Left ventricle myocardium inferior (tissue), 1 donor: ENCODE data around the gene ARHGEF5. TPM values are rescaled to one million over a fixed set of nuclear protein-coding genes. Genes with fewer than 3 reads are reported as not detected.
"Not testable (repeated sequence)": the region's sequence is repeated elsewhere in the genome, so short reads cannot be mapped to it uniquely, and the experiment has no call there.

ENCODE experiments used
- DNase-seq: peaks from one replicate; pipeline ENCODE4 v3.0.0-alpha.2; 2020
- H3K27ac ChIP-seq: fragments of 200-600 bp; replicated peaks from 2 replicates; pipeline ENCODE4 v1.8.0; 2021
- H3K27me3 ChIP-seq: fragments of 200-600 bp; 2 replicates; pipeline ENCODE4 v1.8.0; 2021; ENCODE audit warnings: low read depth
- H3K36me3 ChIP-seq: fragments of 200-600 bp; 2 replicates; pipeline ENCODE4 v1.8.0; 2021
- H3K4me1 ChIP-seq: fragments of 200-600 bp; 2 replicates; pipeline ENCODE4 v1.8.0; 2021
- H3K4me3 ChIP-seq: fragments of 200-600 bp; 2 replicates; pipeline ENCODE4 v1.8.0; 2021; ENCODE audit warnings: mild to moderate bottlenecking, moderate library complexity
- H3K9me3 ChIP-seq: fragments of 200-600 bp; replicated peaks from 2 replicates; pipeline ENCODE4 v1.8.0; 2021
- CTCF ChIP-seq: fragments of 200-600 bp; IDR thresholded peaks from 2 replicates; pipeline ENCODE4 v1.8.0; 2021; ENCODE audit warnings: antibody characterized with exemption, mild to moderate bottlenecking, borderline replicate concordance
- intact Hi-C: fragments of 100-400 bp; cut with micrococcal nuclease; formaldehyde crosslinking; loops from one replicate; pipeline ENCODE4 v1.11.0; 2022
- total RNA-seq: library from RNA; stranded (reverse); fragmentation: NEBNext Ultra II Directional; extraction: Animal tissue kit (Norgen Biotek cat#: 25700); gene quantifications from one replicate; pipeline ENCODE4 v1.2.1, GENCODE V29; 2021
- donor health status: DM: no; HTN: yes; CAD: no; lungs with severe emphysema.

The ARHGEF5 gene
- total RNA-seq, 1 donor from 2014 or later, result 0.80 TPM

- Histone ChIP-seq H3K27me3 (peaks cover 21% of the 10 kb centered on the region), H3K9me3 (no peaks in the 10 kb centered on the region), H3K4me3 (no peak overlapping the region), H3K36me3 (no peaks in the 10 kb centered on the region), H3K27ac (no peak overlapping the region), H3K4me1 (no peaks in the 10 kb centered on the region)
- intact Hi-C loops, result no loop called here
- DNase-seq, result no peak
- TF ChIP-seq CTCF, result no peak
Observed at GRCh38 chr7:144410441-144410840, 55.2 kb downstream of the ARHGEF5 start.

GRCh38 chr7:144414815-144415214 lies 59.6 kb downstream of the ARHGEF5 start:
- Histone ChIP-seq H3K27ac (no peak overlapping the region), H3K27me3 (peaks cover 19% of the 10 kb centered on the region), H3K4me3 (no peak overlapping the region), H3K9me3 (peaks cover 4% of the 10 kb centered on the region), H3K4me1 (no peaks in the 10 kb centered on the region), H3K36me3 (no peaks in the 10 kb centered on the region)
- no peak for DNase-seq
- TF ChIP-seq CTCF, result no peak
- intact Hi-C loops, result no loop called here

- H3K27ac ChIP-seq, result no peak overlapping the region
- H3K4me3 ChIP-seq, result no peak overlapping the region
- H3K4me1 ChIP-seq, result no peaks in the 10 kb centered on the region
- TF ChIP-seq CTCF, result no peak
- peaks cover 14% of the 10 kb centered on the region for H3K27me3 ChIP-seq
- intact Hi-C loops, result no loop called here
- H3K9me3 ChIP-seq, result peaks cover 4% of the 10 kb centered on the region
- H3K36me3 ChIP-seq, result no peaks in the 10 kb centered on the region
- DNase-seq, result no peak
Observed at GRCh38 chr7:144415858-144416257, 60.7 kb downstream of the ARHGEF5 start.

GRCh38 chr7:144416341-144416740 lies 61.1 kb downstream of the ARHGEF5 start:
- TF ChIP-seq CTCF, result no peak
- intact Hi-C loops, result no loop called here

GRCh38 chr7:144418931-144419330 lies 63.7 kb downstream of the ARHGEF5 start:
- H3K4me3 ChIP-seq, H3K27me3 ChIP-seq, H3K4me1 ChIP-seq, H3K9me3 ChIP-seq, DNase-seq, H3K36me3 ChIP-seq, H3K27ac ChIP-seq, intact Hi-C loops: not testable (repeated sequence)

More at GRCh38 chr7:144416341-144416740, 61.1 kb downstream of the ARHGEF5 start:
- H3K4me1 ChIP-seq, result no peaks in the 10 kb centered on the region
- peaks cover 9% of the 10 kb centered on the region for H3K27me3 ChIP-seq
- no peak overlapping the region for H3K4me3 ChIP-seq
- no peak for DNase-seq
- H3K9me3 ChIP-seq, result peaks cover 4% of the 10 kb centered on the region
- no peaks in the 10 kb centered on the region for H3K36me3 ChIP-seq
- H3K27ac ChIP-seq, result no peak overlapping the region

GRCh38 chr7:144427539-144427938 lies 72.3 kb downstream of the ARHGEF5 start:
- peaks cover 48% of the 10 kb centered on the region for H3K9me3 ChIP-seq
- H3K27me3 ChIP-seq, intact Hi-C loops, DNase-seq, H3K36me3 ChIP-seq, H3K27ac ChIP-seq, H3K4me1 ChIP-seq, H3K4me3 ChIP-seq: not testable (repeated sequence)

- H3K36me3 ChIP-seq, result no peaks in the 10 kb centered on the region
- H3K27me3 ChIP-seq, result peaks cover 2% of the 10 kb centered on the region
- no peak overlapping the region for H3K4me3 ChIP-seq
- H3K9me3 ChIP-seq, result peaks cover 48% of the 10 kb centered on the region
- no peak for TF ChIP-seq CTCF
- intact Hi-C loops, result no loop called here
- no peak for DNase-seq
- no peaks in the 10 kb centered on the region for H3K4me1 ChIP-seq
- no peak overlapping the region for H3K27ac ChIP-seq
Observed at GRCh38 chr7:144428431-144428830, 73.2 kb downstream of the ARHGEF5 start.
